ENCODE measurements around the gene BAG2. TPM values are rescaled to one million over a fixed set of nuclear protein-coding genes. Genes with fewer than 3 reads are reported as not detected.

The BAG2 gene
- total RNA-seq, 1 donor from 2014 or later = 1.6 TPM

GRCh38 chr6:57173886-57174510 is 1.9 kb downstream of the BAG2 start:
- FAIRE-seq (no peak), DNase-seq (ENCODE audit: low spot score in 2 of 2) (no peak)

- DNase-seq (ENCODE audit: low spot score in 2 of 2) (no peak), FAIRE-seq (no peak)
Observed at GRCh38 chr6:57174511-57174907, 2.4 kb downstream of the BAG2 start.

DNA sequence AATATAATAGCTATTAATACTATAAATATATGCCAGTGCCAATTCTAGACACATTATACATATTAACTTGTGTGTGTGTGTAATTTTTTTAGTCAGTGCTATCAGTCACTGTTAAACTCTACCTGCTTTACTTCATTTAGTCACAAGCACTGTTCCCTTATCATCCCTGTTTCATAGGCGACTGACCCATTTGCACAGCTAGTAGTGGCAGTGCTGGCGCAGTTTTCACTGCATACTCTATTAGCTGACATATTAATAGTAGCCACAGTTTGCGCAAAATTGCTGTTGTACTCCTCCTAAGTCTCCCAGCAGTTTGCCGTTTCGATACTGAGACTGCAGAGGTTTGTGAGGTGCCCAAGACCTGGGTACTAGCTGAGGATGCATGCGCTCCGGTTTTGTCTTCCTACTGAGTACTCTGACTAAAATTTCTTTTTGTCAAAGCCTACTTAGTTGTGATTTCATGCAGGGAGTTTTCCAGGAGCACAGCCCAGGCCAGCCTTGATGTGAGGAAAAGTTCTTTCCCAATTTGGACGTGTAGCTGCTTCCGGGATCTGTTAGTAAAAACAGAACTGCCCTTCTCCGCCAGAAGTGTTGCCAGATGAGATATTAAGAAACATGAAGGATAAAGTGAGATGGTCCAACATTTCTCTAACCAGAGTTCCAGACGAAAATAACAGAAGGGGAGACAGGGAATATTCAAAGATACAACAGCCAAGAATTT is 5.6 kb downstream of the BAG2 start:
- DNase-seq (ENCODE audit: low spot score in 2 of 2) (no peak), FAIRE-seq (no peak)

- no peak for DNase-seq (ENCODE audit: low spot score in 2 of 2)
- FAIRE-seq = no peak
Observed at GRCh38 chr6:57180596-57180995, 8.5 kb downstream of the BAG2 start.

DNA sequence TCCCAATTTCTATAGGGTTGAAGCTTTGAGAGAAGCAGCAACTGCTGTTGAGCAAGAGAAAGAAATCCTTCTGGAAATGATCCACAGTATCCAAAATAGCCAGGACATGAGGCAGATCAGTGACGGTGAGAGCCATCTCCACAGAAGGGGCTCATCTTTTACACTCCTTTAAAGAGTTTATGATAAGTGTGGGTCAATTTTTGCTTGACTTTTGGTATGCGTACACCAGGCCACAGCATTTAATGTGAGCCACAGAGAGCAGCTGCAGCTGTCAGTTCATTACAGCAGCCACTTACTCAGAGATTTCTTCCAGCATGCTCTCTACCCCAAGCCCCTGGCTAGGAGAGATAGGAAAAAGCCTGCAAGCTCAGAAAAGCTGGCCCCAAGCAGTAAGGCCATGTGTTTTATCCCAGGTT is 9.9 kb downstream of the BAG2 start:
- DNase-seq (ENCODE audit: low spot score in 2 of 2) (no peak), FAIRE-seq (no peak)

- no peak for FAIRE-seq
- DNase-seq (ENCODE audit: low spot score in 2 of 2) = no peak
Observed at GRCh38 chr6:57183336-57183735, 11.2 kb downstream of the BAG2 start.

DNA sequence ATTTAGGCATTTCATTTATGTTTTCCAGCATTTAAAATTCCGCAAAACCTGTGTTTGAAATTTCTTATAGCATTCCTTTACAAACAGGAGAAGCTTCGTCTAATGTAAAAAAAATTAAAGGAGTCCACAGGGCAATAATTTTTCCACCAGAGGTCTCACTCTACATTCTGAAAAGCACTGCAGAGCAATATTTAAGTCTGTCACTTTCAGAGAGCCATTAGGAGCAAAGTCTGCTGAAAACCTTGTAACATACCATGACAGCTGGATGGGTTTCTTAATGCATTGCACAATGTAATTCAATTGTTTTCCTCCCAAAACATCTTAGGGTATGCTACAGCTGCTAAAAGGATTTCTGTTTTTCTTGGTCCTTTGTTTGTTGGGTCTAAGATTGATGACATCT is 18.0 kb downstream of the BAG2 start:
- FAIRE-seq (no peak), DNase-seq (ENCODE audit: low spot score in 2 of 2) (no peak)

DNA sequence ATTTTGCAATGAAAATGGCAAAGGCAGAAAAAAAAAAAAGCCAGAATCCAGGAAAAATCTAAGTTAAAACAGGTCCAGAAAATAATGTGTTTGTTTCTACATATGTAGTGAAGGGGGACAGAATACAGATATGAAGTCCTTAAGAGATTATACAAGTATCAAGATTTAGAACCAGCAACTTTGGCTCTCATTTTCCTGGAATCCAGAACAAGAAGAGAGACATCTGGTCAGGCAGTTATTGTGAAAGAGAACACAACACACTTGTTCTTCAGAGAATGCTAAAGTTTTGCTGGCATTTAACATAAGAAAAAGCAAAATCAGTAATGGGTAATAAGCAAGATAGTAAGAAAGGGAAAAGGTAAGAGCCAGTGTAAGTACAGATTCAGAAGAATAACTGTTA is 21.1 kb downstream of the BAG2 start:
- DNase-seq (ENCODE audit: low spot score in 2 of 2) = no peak

GRCh38 chr6:57195457-57195856 is 23.3 kb downstream of the BAG2 start:
- no peak for FAIRE-seq
- no peak for DNase-seq (ENCODE audit: low spot score in 2 of 2)

More for the DNA sequence above, 21.1 kb downstream of the BAG2 start:
- no peak for FAIRE-seq

DNA sequence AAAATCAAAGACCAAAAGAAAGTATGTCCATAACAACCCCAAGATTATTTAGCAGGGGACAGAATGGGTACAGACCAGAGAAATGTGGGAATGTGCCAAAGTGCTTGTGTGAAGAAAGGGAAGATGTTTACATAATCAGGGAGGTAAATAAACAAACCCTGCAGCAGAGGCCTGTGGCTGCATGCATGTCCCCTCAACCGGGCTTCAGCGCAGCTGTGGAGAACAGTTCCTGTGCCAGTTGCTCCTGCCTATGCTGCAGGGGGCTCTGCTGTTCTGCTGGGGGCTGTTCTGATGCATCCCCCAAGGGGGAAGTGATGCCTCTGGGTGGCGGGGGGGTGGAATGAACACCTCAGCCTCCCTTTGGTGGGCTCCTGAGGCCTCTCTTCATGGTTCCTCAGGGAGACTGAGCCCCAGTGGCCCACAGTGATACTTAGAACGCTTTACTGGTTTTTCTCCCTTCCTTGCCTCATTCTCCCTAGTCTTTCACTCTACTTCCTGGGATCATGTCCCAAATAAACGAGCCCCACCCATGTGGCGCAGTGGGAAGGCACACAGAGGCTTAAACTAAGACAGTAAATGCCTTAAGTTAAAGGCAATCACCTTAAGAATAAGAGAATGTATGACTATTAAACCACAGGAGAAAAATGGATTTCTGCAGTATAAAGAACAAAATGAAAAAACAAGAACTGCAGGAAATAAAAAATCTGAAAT is 27.0 kb downstream of the BAG2 start:
- no peak for DNase-seq (ENCODE audit: low spot score in 2 of 2)

GRCh38 chr6:57201718-57202117 is 29.6 kb downstream of the BAG2 start:
- no peak for FAIRE-seq
- no peak for DNase-seq (ENCODE audit: low spot score in 2 of 2)

More for the DNA sequence above, 27.0 kb downstream of the BAG2 start:
- FAIRE-seq = no peak

DNA sequence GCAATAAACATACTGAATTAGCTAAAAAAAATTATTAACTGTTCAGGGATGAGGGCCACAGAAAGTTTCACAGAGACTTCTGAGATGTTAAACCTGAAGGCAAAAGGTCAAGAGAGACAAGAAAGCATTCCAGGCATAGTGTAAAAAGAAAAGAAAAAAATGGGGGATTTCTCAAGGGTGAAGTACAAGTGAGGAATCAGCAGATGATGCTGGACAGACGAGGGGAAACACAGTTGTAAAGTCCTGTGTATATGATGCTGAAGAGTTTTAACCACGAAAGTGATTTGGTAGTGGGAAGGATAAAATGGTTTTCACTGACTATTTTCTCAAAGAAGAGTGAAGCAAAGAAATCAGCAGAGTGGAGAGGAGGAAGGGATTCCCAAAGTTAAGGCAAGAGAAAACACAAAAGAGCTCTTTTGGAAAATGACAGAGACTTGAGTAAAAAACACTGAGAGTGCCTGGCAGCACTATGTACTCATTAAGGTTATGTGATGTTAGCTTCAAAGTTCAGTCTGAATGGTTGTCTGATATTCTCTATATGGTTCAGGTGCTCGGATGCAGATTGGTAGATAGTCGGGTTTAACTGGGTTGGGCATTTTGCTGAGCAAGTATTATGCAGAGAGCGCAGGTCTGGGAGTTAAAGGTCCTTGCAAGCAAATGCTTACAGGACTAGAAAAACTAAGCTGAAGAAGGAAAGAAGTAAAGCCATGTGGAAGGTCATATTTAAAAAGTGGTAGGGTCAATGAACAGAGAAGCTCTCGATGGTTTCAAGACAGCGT is 33.6 kb downstream of the BAG2 start:
- DNase-seq (ENCODE audit: low spot score in 2 of 2) (no peak), FAIRE-seq (no peak)

GRCh38 chr6:57207141-57207540 is 35.0 kb downstream of the BAG2 start:
- DNase-seq (ENCODE audit: low spot score in 2 of 2) = no peak
- FAIRE-seq = no peak

- FAIRE-seq (no peak), DNase-seq (ENCODE audit: low spot score in 2 of 2) (no peak)
Observed at GRCh38 chr6:57207872-57208271, 35.7 kb downstream of the BAG2 start.

DNA sequence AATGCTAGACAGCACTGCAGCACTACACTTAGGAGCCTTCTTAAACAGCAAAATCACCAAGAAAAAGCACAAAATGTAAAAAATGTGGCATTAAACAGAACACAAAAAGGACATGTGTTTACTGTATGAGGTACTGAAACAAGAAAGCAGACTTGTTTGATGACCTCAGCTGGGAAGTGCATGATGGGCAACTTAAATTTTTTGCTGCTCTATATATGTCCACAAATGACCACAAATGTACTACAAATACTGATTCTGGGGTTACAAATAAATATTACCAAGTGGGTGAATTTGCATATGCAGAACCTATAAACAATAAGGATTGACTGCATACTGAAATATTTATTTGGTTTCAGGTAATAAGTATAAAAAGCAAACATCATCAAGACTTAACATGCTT is 36.9 kb downstream of the BAG2 start:
- DNase-seq (ENCODE audit: low spot score in 2 of 2) = no peak
- FAIRE-seq = no peak

DNA sequence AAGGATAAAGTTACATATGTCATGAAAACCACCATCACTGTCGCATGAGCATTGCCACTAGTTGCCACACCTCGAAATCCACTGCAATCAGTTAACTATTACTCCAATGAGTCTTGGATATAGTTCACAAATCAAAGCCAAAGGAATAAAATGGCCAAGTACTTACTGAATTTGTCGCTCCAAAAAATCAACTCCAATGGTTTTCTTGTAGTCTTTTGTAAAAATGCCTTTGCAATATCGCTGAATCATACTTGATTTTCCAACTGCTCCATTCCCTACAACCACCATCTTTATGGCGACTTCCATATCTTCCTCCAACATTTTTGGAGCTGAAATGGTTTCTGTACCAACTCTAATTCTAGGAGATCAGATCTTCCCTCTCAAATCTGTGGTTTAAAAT is 37.9 kb downstream of the BAG2 start:
- FAIRE-seq (no peak), DNase-seq (ENCODE audit: low spot score in 2 of 2) (no peak)

- FAIRE-seq (no peak), DNase-seq (ENCODE audit: low spot score in 2 of 2) (no peak)
Observed at GRCh38 chr6:57215260-57215659, 43.1 kb downstream of the BAG2 start.

DNA sequence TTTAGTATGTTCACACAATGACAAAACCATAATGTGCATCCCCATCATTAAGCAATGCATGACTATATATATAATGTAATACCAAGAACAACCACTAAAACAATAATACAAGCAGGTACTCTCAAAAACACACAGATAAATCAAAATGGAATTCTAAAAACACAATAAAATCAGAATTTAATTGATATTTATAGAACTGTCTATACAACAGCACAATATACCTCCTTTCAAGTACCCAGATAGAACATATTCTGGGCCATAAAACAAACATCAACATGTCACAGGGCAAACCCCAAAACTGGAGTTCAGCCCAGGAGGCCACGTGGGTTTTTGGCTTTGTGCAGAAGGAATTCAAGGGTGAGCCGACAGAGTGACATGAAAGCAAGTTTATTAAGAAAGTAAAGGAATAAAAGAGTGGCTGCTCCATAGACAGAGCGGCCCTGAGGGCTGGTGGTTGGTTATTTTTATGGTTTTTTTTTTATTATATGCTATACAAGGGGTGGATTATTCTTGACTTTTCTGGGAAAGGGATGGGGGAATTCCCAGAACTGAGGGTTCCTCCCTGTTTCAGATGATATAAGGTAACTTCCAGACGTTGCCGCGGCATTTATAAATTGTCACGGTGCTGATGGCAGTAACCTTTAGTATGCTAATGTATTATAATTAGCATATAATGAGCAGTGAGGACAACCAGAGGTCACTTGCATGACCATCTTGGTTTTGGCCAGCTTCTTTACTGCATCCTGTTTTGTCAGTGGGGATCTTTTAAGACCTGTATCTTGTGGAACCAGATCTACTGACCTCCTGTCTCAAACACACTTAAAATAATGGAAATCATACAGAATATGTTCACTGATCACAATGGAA is 44.3 kb downstream of the BAG2 start:
- FAIRE-seq = no peak
- DNase-seq (ENCODE audit: low spot score in 2 of 2) = no peak

- DNase-seq (ENCODE audit: low spot score in 2 of 2) (no peak), FAIRE-seq (no peak)
Observed at GRCh38 chr6:57217270-57217669, 45.1 kb downstream of the BAG2 start.

- no peak for DNase-seq (ENCODE audit: low spot score in 2 of 2)
- no peak for FAIRE-seq
Observed at GRCh38 chr6:57220083-57220703, 48.1 kb downstream of the BAG2 start.
